Hepatocyte (in vitro differentiated cells): ENCODE data around the gene TXNDC2. TPM values are rescaled to one million over a fixed set of nuclear protein-coding genes. Genes with fewer than 3 reads are reported as not detected.
"Not testable (repeated sequence)": the region's sequence is repeated elsewhere in the genome, so short reads cannot be mapped to it uniquely, and the experiment has no call there.

Experiments
- DNase-seq: peaks from one replicate; pipeline ENCODE4 v3.0.0-alpha.2; 2016; ENCODE audit warnings: low spot score
- H2AFZ ChIP-seq: fragments of 200-600 bp; sonication (generic); 2 replicates; pipeline ENCODE4 v1.6.0; 2016; ENCODE audit warnings: antibody characterized with exemption, mild to moderate bottlenecking
- H3K27ac ChIP-seq: fragments of 200-600 bp; sonication (generic); 2 replicates; pipeline ENCODE4 v1.5.1; 2016; ENCODE audit warnings: mild to moderate bottlenecking
- H3K27me3 ChIP-seq: fragments of 200-600 bp; sonication (generic); 2 replicates; pipeline ENCODE4 v1.6.1; 2016
- H3K36me3 ChIP-seq: fragments of 200-600 bp; sonication (generic); replicated peaks from 2 replicates; pipeline ENCODE4 v1.5.1; 2016; ENCODE audit warnings: low read depth; ENCODE audit not compliant: insufficient read depth
- H3K4me1 ChIP-seq: fragments of 200-600 bp; sonication (generic); 2 replicates; pipeline ENCODE4 v1.5.1; 2016; ENCODE audit warnings: mild to moderate bottlenecking, moderate library complexity; ENCODE audit not compliant: insufficient read depth
- H3K4me2 ChIP-seq: fragments of 200-600 bp; sonication (generic); 2 replicates; pipeline ENCODE4 v1.6.0; 2016
- H3K4me3 ChIP-seq: fragments of 200-600 bp; sonication (generic); 2 replicates; pipeline ENCODE4 v1.5.1; 2016; ENCODE audit warnings: mild to moderate bottlenecking
- H3K79me2 ChIP-seq: fragments of 200-600 bp; sonication (generic); 2 replicates; pipeline ENCODE4 v1.6.0; 2017; ENCODE audit warnings: mild to moderate bottlenecking
- H3K9me2 ChIP-seq: fragments of 200-600 bp; sonication (generic); replicated peaks from 2 replicates; pipeline ENCODE4 v1.6.0; 2017; ENCODE audit warnings: mild to moderate bottlenecking; ENCODE audit not compliant: insufficient read depth
- H3K9me3 ChIP-seq: fragments of 200-600 bp; sonication (generic); 2 replicates; pipeline ENCODE4 v1.5.1; 2016; ENCODE audit warnings: low read depth, mild to moderate bottlenecking
- H4K20me1 ChIP-seq: fragments of 200-600 bp; sonication (generic); 2 replicates; pipeline ENCODE4 v1.6.0; 2016; ENCODE audit warnings: mild to moderate bottlenecking; ENCODE audit not compliant: insufficient read depth, poor library complexity, severe bottlenecking
- CTCF ChIP-seq: fragments of 200-600 bp; sonication (generic); IDR thresholded peaks from 2 replicates; pipeline ENCODE4 v1.5.1; 2016; ENCODE audit warnings: antibody characterized with exemption, mild to moderate bottlenecking; ENCODE audit not compliant: poor library complexity
- EZH2 ChIP-seq: fragments of 200-600 bp; sonication (generic); IDR thresholded peaks from 2 replicates; pipeline ENCODE4 v1.6.1; 2016; ENCODE audit warnings: antibody characterized with exemption, mild to moderate bottlenecking, borderline replicate concordance
- EZH2phosphoT487 ChIP-seq: fragments of 200-600 bp; sonication (generic); IDR thresholded peaks from one replicate; pipeline ENCODE4 v1.6.1; 2018; ENCODE audit warnings: antibody characterized with exemption, mild to moderate bottlenecking, low read depth, moderate library complexity; ENCODE audit not compliant: unreplicated experiment, severe bottlenecking
- WGBS: methylation state at CpG from one replicate; pipeline ENCODE4 v1.1.6; 2016; ENCODE audit warnings: low lambda C conversion rate; ENCODE audit errors: missing lambda C conversion rate; 5-methylcytosine and 5-hydroxymethylcytosine counted together
- polyA plus RNA-seq: library from polyadenylated mRNA; unstranded; fragments of >200 nt; fragmentation: Nextera tagmentation; extraction: Ambion mirVana; gene quantifications from 2 replicates; pipeline ENCODE4 v1.2.1, GENCODE V29; 2016
- total RNA-seq: library from RNA; depleted of rRNA; stranded (reverse); fragments of >200 nt; gene quantifications from 2 replicates; pipeline ENCODE4 v1.2.3, GENCODE V29; 2014

TXNDC2 gene
- total and polyA plus RNA-seq, 2 experiments from 2014 or later, result 0.41 TPM; not detected in 1

GRCh38 chr18:9894454-9895068 lies 8.8 kb downstream of the TXNDC2 start:
- Histone ChIP-seq H3K4me3 (no peak overlapping the region), H4K20me1 (no peaks in the 10 kb centered on the region), H2AFZ (no peak overlapping the region)

GRCh38 chr18:9897129-9897528 lies 11.4 kb downstream of the TXNDC2 start:
- Histone ChIP-seq H3K27ac (no peak overlapping the region), H3K4me1 (no peaks in the 10 kb centered on the region), H3K27me3 (no peaks in the 10 kb centered on the region), H3K36me3 (no peaks in the 10 kb centered on the region), H2AFZ (no peak overlapping the region), H3K9me2 (no peaks in the 10 kb centered on the region), H3K4me3 (no peak overlapping the region), H3K4me2 (no peak overlapping the region), H4K20me1 (no peaks in the 10 kb centered on the region), H3K79me2 (no peaks in the 10 kb centered on the region), H3K9me3 (no peaks in the 10 kb centered on the region)
- TF ChIP-seq CTCF (no peak), EZH2phosphoT487 (no peak), EZH2 (no peak)
- DNase-seq, result no peak
- 93% methylated on average over 5 of the region's 5 CpGs for WGBS

More at GRCh38 chr18:9894454-9895068, 8.8 kb downstream of the TXNDC2 start:
- Histone ChIP-seq H3K9me3 (no peaks in the 10 kb centered on the region), H3K27me3 (no peaks in the 10 kb centered on the region), H3K27ac (no peak overlapping the region), H3K4me2 (no peak overlapping the region), H3K9me2 (no peaks in the 10 kb centered on the region), H3K4me1 (no peaks in the 10 kb centered on the region), H3K36me3 (no peaks in the 10 kb centered on the region), H3K79me2 (no peaks in the 10 kb centered on the region)
- no peak for TF ChIP-seq CTCF
- TF ChIP-seq EZH2phosphoT487, result no peak
- TF ChIP-seq EZH2, result no peak
- DNase-seq, result no peak
- 96% methylated on average over 6 of the region's 6 CpGs for WGBS

GRCh38 chr18:9897787-9898291 lies 12.1 kb downstream of the TXNDC2 start:
- H3K79me2 ChIP-seq, H3K4me3 ChIP-seq, DNase-seq, H3K9me2 ChIP-seq, H3K4me2 ChIP-seq, H3K27me3 ChIP-seq, H2AFZ ChIP-seq, H3K9me3 ChIP-seq, H3K27ac ChIP-seq, H3K4me1 ChIP-seq, H3K36me3 ChIP-seq, H4K20me1 ChIP-seq: not testable (repeated sequence)
- WGBS, result 96% methylated on average over 10 of the region's 10 CpGs

- Histone ChIP-seq H2AFZ (no peak overlapping the region), H3K27me3 (no peaks in the 10 kb centered on the region), H3K4me1 (no peaks in the 10 kb centered on the region), H3K4me3 (no peak overlapping the region), H4K20me1 (no peaks in the 10 kb centered on the region), H3K9me3 (no peaks in the 10 kb centered on the region), H3K4me2 (peak overlapping the region; percentile 10), H3K79me2 (no peaks in the 10 kb centered on the region), H3K36me3 (no peaks in the 10 kb centered on the region), H3K27ac (peak overlapping the region; percentile 69), H3K9me2 (no peaks in the 10 kb centered on the region)
- 53% methylated on average over 11 of the region's 11 CpGs for WGBS
- TF ChIP-seq EZH2, result no peak
- DNase-seq, result peak; percentile 63
Measured at GRCh38 chr18:9898792-9899549, 13.2 kb downstream of the TXNDC2 start.

GRCh38 chr18:9899550-9899930 lies 13.8 kb downstream of the TXNDC2 start:
- H4K20me1 ChIP-seq, DNase-seq, H3K79me2 ChIP-seq, H2AFZ ChIP-seq, H3K4me2 ChIP-seq, H3K4me1 ChIP-seq, H3K27me3 ChIP-seq, H3K9me2 ChIP-seq, H3K9me3 ChIP-seq, H3K36me3 ChIP-seq, H3K4me3 ChIP-seq: not testable (repeated sequence)
- peak overlapping the region; percentile 64 for H3K27ac ChIP-seq
- 93% methylated on average over 1 of the region's 1 CpG for WGBS
